Keratinocyte (primary cell): ENCODE results near the gene CEP85L.

ENCODE experiments used
- CTCF ChIP-seq, 3 experiments: IDR thresholded peaks in 1 of 3; conservative IDR thresholded peaks in 1 of 3; optimal IDR thresholded peaks in 1 of 3; 2 replicates in 2 of 3; 3 replicates in 1 of 3; pipeline versions ENCODE3 to v1.5.1; 2011; ENCODE audit warnings: low read length in 3 of 3, mild to moderate bottlenecking in 3 of 3, moderate library complexity in 2 of 3, control low read depth in 1 of 3, inconsistent platforms in 1 of 3; ENCODE audit not compliant: insufficient read depth in 2 of 3; ENCODE audit errors: extremely low read depth in 1 of 3
- EZH2 ChIP-seq: IDR thresholded peaks from one replicate; pipeline ENCODE4 v1.6.1; 2012; ENCODE audit warnings: inconsistent platforms, mild to moderate bottlenecking, low read length, moderate library complexity

GRCh38 chr6:118596774-118597320 is 54.5 kb downstream of the CEP85L start:
- TF ChIP-seq CTCF (optimal IDR thresholded peaks at IDR 0.05 in 1 of 3, IDR thresholded peaks at IDR 0.05 in 1 of 3, conservative IDR thresholded peaks at IDR 0.05 in 1 of 3; ENCODE audit: extremely low read depth in 1 of 3, insufficient read depth in 2 of 3, low read length in 3 of 3): no peak
- no peak for TF ChIP-seq EZH2
